ENCODE results near the gene EXOSC9.

EXOSC9 gene

DNA sequence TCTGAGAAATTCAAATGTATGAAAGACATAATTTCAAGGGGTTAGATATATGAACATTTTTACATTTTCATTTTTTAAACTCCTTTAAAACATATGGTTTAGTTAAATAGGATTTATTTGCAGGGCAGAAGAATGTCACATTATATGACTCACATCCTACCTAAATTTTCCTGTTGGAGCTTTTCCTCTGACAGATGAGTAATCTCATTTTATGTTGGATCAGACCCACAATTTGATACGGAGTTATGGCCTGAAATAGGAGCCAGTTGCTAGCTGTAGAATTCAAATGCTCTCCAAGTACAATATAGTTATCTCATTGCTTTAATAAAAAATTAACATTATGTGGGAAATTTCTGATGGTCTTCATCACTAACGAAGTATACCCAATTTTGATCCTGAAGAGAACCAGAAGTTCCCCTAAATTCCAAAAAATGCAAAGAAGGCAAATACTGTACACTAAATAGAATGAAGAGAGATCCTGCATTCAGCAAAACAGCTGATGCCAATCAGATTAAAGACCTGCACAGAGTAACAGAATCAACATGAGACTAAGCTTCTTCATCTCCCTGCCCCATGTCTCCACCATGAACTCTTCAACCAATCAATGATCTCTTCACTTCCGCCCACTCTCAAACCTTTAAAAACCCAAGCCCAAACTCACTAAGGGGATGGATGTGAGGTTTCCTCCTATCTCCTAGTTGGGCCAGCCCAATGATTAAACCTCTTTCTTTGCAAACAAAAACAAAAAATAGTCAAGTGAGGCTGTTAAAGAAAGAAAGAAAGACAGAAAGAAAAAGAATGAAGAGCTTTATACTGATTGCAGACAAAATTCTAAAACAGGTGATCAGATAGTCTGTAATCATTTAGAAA lies 10.9 kb upstream of the EXOSC9 start:
- DNase-seq: no peak

DNA sequence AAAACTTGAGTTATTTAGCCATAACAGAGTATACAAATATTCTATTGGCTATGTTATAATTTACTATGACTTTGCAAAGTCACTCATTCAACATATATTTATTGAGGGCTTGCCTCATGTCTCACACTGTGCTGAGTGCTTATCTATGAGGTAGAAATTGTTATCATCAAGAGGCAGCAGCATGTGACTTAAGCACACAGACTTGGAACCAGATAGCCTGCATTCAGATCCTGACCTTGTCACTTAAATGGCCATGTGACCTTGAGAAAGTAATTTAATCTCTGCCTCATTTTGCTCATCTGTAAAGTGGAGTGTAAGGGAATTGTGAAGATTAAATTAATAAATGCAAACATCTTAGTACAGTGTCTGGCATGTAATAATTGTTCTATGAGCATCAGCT lies 10.1 kb upstream of the EXOSC9 start:
- no peak for DNase-seq

DNA sequence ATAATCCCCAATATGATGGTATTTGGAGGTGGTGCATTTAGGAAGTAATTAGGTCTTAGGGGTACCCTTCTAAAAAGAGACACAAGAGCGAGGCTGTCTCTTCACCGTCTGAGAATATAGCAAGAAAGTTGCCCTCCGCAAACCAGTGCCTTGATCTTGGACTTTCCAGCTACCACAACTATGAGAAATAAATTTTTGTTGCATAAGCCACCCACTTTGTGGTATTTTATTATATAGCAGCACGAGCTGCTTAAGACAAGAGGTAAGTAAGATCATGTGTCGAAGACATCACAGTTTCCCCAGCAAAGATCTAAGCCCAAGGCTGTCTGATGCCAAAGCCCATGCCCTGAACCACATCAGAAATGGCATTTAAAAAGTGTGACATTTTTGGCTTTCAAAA lies 9.6 kb upstream of the EXOSC9 start:
- no peak for DNase-seq

DNA sequence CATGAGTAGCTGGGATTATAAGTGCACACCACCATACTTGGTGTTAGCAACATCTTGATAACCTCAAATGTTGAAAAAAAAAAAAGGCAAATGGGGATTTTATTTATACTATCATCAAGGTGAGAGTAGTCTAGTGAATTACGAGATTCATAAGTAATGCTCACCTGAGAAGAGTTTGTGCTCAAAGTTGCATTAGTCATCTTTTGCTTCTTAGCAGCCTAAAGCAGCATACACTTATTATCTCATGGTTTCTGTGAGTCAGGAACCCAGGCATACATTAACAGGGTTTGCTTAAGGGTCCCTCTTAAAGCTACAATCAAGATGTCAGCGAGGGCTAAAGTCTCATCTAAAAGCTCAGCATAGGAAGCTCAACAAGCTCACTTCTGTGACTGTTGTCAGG lies 8.2 kb upstream of the EXOSC9 start:
- DNase-seq: no peak

DNA sequence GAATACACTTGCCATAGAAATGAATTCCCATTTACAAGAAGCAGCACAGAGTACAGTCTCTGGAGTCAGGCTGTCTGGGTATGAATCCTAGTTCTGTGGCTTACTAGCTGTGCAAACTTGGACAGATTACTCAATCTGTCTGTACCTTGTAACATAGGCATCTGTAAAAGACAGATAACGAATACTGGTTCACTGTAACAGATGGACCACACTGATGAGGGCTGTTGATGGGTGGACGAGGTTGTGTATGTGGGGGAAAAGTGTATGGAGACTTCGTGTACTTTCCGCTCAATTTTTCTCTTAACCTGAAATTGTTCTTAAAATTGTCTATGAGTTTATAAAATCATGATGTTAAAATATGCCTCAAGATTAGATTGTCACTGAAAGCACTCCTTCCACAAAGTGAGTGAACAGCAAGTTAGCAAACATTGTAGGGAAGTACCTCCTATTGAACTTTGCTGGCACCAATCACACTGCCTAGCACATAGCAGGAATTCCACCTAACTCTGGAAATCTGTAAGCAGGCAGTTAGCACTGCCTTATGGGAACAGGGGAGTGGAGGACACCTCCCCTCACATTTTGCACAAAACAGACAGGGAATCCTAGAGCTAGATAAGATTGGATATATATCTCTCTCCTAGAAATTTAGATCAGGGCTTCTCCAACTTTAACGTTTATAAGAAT lies 6.5 kb upstream of the EXOSC9 start:
- no peak for DNase-seq

DNA sequence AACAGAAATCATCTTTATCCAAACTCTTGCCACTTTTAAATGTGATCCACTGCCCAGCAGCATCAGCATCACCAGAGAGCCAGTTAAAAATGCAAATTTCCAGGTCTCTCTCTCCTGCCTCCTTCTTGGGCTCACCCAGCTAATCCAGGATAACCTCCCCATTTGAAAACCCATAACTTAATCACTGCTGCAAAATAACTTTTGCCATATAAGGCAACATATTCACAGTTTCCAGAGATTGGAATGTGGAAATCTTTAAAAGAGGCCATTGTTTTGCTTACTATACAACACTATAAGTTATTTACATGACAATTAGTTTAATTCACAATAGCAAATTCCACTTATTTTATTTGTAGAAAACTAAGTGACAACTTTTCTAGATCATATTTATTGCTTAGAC lies 4.8 kb upstream of the EXOSC9 start:
- no peak for DNase-seq

DNA sequence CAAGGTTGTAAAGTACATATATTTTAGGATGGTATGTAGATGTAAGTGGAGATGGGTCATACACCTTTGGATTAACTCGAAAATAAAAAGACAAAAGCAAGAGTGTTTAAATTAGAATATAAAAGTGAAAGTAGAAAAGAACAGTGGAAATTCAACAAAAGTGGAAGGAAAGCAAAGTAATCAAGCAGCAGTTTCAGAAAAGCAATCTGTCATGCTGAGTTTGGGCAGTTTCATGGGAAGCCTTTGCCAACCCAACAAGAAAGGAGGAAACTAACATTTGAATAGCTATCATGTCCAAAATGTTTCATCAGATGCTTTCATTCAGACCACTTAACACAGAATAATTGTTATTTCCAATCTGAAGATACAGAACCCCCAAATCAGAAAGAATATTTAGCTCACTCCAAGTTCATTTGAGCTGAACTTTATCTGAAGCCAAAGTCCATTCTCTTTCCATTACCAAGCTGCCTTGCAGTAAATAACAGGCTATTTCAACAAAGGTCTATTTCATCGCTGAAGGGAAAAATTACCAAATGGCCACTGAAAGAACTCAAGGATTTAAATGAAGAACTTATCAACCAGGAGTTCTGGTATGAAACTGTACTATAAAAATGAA lies 1.8 kb upstream of the EXOSC9 start:
- DNase-seq: no peak

DNA sequence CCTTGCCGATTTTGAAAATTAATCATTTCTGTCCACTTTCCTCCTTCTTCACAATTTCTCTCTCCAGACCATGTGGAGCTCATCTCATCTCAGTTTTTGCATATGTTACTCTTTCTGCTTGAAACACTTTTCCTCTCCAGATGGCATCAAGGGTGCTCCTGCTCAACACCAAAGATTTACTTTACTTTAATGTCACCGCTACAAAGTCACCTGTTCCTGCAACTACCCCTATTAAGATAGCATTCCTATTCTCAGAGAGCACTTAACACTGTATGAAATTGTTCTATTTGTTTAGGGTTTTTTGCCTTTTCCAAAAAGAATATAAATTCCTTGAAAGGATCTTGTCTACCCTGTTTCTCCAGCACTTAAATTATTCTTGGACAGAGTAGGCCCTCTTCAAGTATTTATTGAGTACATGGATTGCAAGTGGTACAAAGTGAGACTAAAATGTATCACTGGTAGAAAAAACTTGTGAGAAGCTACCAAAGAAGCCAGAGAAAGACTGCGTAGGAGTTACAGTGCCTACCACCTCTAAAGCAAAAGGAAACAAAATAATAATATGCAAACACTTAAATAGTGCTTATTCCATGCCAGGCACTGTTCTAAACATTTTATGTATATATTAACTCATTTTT lies 1.1 kb upstream of the EXOSC9 start:
- no peak for DNase-seq

DNA sequence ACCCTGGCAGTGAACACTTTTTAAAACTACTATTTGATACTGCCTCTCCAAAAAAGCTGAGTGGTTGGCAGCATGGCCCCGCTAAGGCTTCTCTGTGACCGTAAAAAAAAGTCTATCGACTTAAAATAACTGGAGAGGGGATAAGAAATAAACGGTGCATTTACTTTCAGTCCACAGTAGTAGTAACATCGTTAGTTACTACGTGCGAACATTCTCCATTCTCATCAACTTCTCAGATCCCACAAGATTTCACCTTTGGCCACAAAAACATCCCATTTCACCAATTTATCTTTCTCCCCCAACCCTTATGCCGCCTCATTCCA lies 524 bp upstream of the EXOSC9 start:
- DNase-seq: no peak

DNA sequence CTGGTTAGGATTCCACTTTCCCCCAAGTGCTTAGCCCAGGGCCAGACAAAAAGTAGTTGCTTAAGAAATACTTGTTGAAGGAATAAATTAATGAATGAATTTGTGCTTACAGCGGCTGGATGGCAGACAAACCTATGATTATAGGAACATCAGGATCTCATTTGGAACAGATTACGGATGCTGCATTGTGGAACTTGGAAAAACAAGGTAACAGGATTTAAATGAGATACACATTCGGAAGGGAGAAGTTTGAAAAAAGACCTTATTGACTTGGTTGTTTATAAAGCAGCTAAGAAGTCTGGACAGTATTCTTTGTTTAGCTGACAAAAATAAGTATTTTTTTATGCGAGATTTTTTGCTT lies 572 bp downstream of the EXOSC9 start:
- no peak for DNase-seq

DNA sequence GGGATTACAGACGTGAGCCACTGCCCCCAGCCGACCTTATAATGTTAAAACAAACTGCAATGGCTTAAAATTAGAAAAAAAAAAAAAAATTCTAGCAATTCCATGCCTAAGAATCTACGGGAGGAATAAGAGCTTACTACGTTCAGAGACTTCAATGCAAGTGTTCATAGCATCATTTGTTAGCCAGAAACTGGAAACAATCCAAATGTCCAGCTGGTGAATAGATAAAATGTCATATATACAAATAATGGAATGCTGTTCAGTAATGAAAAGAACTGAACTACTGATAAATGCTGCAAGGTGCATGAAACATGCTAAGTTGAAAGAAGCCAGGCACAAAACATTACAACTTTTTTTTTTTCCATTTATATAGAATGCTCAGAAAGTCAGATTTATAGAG lies 5.3 kb downstream of the EXOSC9 start:
- DNase-seq: no peak

DNA sequence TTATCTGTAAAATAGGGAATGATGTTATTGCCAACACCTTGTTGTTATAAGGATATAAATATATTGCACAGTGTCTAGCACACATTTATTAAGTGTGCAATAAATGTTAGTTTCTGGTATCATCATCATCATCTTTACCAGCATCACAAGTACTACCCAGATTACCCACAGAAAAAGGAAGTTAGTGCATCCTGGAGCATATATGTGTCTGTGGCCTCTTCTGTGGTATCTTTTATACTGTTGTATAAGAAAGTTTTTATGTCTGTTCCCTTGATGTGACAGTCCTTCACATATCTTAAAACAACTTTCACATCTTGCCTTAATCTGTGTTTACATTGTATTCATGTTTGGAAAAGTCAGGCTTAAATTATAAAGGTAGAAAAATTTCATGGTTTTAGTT lies 10.0 kb downstream of the EXOSC9 start:
- no peak for DNase-seq

DNA sequence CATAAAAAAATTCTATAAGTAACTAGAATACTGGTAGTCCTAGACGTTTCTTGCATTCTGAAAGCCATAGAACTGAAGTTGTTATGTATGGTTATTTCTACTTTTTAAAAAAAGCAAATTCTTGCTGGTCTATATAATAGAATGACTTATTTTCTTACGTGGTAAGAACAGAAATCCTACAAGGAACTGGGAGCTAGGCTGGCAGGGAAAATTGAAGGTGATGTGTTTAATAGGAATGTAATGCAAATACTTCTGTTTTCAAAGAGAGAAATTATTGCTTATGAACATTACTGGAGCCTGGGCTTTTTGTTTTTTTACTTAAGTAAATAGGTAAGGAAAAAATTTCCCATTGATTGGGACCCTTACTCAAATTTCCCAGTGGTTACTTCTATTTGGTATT lies 13.6 kb downstream of the EXOSC9 start:
- DNase-seq: no peak

DNA sequence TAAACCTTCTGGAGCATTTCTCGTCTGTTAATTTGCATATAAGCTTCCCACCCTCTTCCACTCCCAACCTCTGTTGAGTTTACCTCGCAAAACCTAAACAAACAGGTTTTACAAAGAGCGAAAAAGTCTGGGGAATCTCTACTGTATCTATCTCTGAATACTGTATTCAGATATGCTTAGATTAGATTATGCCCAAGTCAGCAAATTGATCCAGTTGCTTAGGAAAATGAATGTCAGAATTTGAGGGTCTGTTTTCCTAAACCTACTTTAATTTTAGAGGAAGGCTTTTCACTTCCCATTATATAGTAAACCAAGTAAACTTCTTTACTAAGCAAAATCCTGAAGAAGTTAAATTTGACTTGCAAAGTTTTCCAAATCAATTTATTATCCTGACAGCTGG lies 15.9 kb downstream of the EXOSC9 start:
- DNase-seq: no peak

DNA sequence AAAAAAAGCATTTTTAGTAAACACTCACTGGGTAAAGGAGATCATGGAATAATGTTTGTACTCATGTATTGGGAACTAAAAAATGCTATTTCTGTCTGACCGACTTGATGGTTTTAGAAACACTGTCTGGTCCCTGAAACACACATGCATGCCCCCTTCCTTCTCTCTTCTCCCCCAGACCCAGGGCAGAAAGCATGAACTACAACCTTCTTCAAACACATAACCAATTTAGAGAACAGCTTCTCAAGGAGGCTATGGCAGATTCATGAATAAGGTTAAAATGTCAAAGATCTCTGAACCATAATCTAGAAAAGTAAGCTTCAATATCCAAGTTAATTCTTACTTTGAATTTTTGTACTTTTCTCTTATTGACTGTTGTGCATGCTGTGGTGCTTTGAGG lies 16.6 kb downstream of the EXOSC9 start:
- DNase-seq: no peak

DNA sequence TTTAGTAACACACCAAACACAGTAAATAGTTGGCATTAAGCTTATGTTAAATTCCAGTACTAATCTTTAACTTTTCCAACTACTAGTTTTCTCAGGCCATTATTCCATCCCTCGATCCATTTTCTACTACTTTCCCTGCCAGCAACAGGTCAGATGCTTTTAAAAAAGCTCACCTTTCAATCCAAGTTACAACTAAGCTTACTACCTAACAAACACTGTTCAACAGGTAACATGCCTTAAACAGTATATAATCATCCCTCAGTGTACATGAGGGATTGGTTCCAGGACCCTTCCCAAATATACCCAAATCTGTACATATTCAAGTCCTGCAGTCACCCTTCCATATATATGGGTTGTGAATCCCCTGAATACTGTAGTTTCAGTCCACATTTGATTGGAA lies 17.1 kb downstream of the EXOSC9 start:
- no peak for DNase-seq

DNA sequence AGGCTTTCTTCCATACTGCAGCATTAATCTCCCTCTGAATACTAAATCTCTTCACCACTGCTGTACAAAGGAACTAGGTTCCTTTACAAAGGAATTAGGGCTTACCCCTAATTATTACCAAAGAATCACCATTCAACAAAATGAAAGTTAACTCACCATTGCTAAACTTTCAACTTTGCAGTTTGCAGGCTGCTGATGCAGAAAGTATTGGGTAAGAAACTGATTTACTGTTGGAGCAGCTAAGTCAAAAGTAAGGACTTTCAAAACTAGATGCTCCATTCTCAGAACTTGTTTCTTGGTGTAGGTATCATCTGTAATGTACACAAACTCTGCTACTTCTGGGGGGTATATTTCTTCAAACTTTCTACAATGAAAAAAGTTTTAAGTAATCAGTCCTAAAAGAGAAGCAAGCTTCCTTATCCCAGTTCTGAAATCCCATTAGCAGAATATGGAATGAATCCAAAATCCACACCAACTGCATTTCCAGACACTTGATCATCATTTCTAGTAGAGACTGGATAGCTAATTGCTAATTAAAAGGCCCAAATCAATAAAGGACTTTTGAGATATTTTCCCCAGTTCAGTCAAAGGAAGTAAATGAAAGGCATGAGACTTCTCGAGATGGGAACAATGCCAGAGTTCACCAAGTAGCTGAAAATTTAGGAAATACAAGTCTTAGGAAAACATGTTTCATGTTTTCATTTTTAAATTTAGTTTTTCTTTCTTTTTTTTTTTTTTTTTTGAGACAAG lies 18.3 kb downstream of the EXOSC9 start:
- no peak for DNase-seq

DNA sequence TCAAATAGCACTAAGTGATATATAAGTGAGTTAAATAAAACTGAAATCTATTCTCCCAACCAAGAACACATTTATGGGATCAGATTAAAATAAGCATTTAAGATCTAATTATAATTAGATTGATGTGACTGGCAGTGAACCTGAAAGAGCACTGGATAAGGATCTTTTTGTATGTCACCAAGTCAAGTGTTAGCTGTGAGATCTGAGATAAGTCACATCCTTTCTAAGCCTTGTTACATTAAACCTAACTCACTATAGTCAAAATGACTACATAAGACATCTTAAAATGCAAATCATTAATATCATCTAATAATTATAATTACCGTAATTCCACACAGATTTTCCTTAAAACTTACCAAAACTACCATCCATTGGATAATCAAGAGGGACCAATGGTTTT lies 20.9 kb downstream of the EXOSC9 start:
- no peak for DNase-seq

DNA sequence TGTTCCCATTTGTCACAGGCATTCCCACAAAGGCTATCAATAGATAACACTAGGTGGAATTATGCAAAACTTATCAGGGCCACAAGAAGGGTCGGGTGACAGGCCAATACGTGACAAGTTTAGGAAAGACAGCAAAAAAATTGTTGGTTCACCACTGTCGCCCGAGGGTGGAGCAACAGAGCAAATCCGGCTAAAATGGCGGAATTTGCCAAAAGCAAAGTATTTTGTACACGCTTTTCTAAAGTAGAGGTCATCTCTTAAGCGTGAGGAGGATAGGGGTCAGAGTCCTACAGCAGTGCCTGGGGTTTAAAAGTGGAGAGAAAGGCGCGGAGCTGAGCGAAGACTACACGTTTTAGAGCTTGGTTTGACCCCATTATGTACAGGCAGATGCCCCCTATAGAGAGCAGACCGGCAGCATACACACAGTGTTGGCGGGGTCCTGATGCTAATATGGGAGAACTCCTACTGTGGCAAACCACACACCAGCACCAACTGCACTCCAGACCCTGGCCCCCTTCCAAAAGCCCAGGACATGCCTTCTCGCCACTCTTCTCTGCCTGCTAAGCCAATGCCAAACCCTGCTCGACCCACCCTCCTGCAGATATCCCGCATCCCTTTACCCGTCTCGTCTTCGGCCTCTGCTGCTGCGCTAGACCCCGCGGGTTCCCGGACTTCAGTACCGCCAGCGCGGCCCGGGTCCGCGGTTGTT lies 21.8 kb downstream of the EXOSC9 start:
- no peak for DNase-seq

DNA sequence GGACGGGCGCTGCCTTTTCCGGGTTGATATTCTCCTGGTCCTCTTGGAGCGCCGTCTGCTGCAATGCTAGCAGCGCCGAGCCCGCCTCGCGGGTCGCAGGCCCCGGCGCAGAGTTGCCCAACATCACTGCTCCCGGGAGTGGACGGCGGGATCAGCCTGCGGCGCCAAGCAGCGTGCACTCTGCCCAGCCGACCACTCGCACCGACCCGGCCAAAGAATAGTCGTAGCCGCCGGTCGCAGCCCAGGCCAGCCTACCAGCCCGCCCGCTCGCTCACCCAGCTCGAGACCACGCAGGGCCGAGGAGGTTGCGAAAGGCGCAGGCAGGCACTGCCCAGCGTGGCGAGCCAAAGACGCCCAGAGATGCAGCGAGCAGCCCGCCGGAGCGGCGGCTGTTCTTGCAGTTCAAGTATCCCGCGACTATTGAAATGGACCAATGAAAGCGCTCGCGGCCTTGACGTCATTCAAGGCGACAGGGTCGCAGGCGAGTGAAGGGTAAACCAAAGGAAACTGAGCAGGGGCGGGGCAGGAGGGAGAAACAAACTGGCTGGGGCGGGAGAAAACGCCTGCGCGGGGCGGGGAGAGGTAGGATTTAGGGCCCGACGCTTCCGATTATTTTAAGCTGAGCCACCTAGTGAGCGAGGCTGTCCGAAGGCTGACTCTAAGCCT lies 22.5 kb downstream of the EXOSC9 start, which contains the start of gene CCNA2:
CCNA2 (minus strand) TSS at position 379 of the 666 bp plus-strand sequence; CDS start at position 124, 255 bp downstream.
- peak; percentile 55 for DNase-seq

DNA sequence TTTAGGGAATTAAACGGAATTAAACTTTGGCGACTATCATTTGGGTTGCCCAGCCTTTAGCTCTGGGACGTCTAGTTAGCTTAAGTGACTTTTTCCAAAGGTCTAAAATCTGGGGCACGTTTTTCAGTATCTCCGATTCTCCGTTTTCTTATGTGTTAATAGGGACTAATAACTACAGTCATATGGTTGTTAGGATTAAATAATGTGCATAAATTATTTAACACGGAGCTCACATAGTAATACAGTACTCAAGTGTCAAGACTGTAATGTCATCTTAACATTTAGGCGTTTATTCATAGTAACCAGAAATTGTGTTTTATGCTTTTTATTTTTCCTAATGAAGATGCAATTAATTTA lies 23.0 kb downstream of the EXOSC9 start:
- no peak for DNase-seq

DNA sequence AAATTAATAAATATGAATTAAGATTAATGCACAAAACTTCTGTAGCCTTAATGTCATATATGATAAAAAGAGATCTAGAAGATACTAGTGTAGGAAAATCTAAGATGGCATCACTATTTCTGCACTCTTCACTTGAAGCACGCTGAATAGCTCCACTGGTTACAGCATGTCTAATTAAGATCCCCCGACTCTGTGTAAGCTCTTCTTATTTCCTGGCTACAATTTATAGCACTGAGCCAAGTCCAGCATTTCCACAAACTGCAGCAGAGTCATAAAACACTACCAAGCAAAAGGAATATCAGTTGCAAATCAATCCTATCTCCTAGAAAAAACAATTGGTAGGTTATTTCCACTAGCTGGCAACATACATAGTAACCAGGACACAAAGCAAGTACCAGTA lies 23.8 kb downstream of the EXOSC9 start:
- no peak for DNase-seq
